Glutamatergic neuron (in vitro differentiated cells): ENCODE results near the gene BMF. TPM values are rescaled to one million over a fixed set of nuclear protein-coding genes. Genes with fewer than 3 reads are reported as not detected.
"Not testable (repeated sequence)": the region's sequence is repeated elsewhere in the genome, so short reads cannot be mapped to it uniquely, and the experiment has no call there.

Experiments
- DNase-seq: peaks from one replicate; pipeline ENCODE4 v3.0.0; 2022
- H3K27ac Mint-ChIP-seq: one replicate; pipeline ENCODE4 v1.8.0; 2020; ENCODE audit warnings: mild to moderate bottlenecking, mixed read lengths, inconsistent platforms; ENCODE audit not compliant: unreplicated experiment
- H3K27me3 Mint-ChIP-seq: one replicate; pipeline ENCODE4 v1.8.0; 2020; ENCODE audit warnings: mild to moderate bottlenecking, moderate library complexity, mixed read lengths, inconsistent platforms; ENCODE audit not compliant: unreplicated experiment
- H3K36me3 Mint-ChIP-seq: one replicate; pipeline ENCODE4 v1.8.0; 2020; ENCODE audit warnings: mild to moderate bottlenecking, mixed read lengths, inconsistent platforms; ENCODE audit not compliant: unreplicated experiment
- H3K4me1 Mint-ChIP-seq: one replicate; pipeline ENCODE4 v1.8.0; 2020; ENCODE audit warnings: mild to moderate bottlenecking, low read depth, mixed read lengths, inconsistent platforms; ENCODE audit not compliant: unreplicated experiment
- H3K4me3 Mint-ChIP-seq: one replicate; pipeline ENCODE4 v1.8.0; 2020; ENCODE audit warnings: mild to moderate bottlenecking, mixed read lengths, inconsistent platforms; ENCODE audit not compliant: unreplicated experiment
- H3K9me3 Mint-ChIP-seq: one replicate; pipeline ENCODE4 v1.8.0; 2020; ENCODE audit warnings: mild to moderate bottlenecking, moderate library complexity, mixed read lengths, inconsistent platforms; ENCODE audit not compliant: unreplicated experiment
- CTCF ChIP-seq: fragments of 200-600 bp; sonication (generic); IDR thresholded peaks from one replicate; pipeline ENCODE4 v1.5.0; 2021; ENCODE audit not compliant: partially characterized antibody, unreplicated experiment
- total RNA-seq: library from RNA; stranded (reverse); fragmentation: NEBNext Ultra II Directional; extraction: Animal tissue kit (Norgen Biotek cat#: 25700); gene quantifications from one replicate; pipeline ENCODE4 v1.2.1, GENCODE V29; 2021; ENCODE audit not compliant: unreplicated experiment

The BMF gene
- total RNA-seq, 1 donor from 2014 or later = 11.3 TPM

DNA sequence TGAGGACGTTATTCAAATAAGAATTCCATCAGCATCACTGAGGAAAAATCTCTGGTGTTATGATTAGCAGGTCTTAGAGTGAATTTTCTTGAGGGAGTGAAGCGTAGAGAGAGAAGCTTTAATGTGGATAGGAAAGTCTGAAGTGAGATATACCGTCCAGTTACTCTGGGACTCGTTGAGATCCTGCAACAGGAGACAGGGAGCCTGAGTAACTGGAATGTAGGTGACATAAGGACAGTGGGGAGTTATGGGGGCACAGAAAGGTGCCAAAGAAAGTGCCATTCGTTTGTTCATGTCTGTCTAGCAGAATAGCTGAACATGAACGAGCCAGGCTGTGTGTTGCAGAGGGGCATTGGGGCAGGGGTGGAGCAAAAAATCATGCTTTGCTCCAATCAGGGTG, 42.8 kb upstream of the BMF start:
- no peak for TF ChIP-seq CTCF
- Mint-ChIP-seq H3K27me3 (peaks cover 8% of the 10 kb centered on the region), H3K4me3 (no peak overlapping the region), H3K27ac (no peak overlapping the region), H3K36me3 (no peaks in the 10 kb centered on the region), H3K9me3 (peaks cover 1% of the 10 kb centered on the region), H3K4me1 (peaks cover 10% of the 10 kb centered on the region)
- DNase-seq = no peak

DNA sequence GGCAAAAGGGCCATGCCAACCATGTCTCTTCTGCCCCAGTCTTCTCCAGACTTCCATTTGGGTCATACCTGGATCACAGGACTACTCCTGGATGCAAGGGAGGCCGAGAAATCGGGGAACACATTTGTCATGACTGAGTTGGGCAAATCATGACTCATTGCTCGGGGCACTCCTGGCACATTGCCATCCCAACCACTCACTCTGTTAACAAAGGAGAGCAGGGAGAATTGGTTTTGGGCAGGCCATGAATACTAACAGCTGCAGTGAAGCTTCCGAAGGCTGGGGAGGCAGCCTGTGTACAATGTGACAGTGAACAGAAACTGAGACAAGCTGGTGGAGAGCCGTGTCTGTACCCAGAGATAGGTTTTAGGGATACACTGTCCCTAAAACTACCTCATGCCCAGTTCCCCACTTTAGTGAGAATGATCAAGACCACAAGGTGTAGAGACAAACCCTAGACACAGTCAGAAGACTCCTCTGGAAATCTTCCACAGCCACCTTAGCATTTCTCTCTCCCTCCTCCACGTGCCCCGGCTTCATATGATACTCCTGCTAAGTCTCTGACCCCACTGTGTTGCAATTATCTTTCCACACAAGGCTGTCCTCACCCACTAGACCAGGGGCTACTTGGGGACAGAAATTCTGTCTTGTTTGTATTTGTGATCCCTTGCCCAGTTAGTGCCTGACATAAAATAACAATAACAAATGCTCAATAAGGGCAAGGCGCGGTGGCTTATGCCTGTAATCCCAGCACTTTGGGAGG, 41.7 kb upstream of the BMF start:
- Mint-ChIP-seq H3K27me3 (peaks cover 8% of the 10 kb centered on the region), H3K9me3 (peaks cover 1% of the 10 kb centered on the region), H3K4me1 (peaks cover 10% of the 10 kb centered on the region), H3K4me3 (no peak overlapping the region), H3K27ac (no peak overlapping the region), H3K36me3 (no peaks in the 10 kb centered on the region)
- no peak for DNase-seq
- TF ChIP-seq CTCF = no peak

DNA sequence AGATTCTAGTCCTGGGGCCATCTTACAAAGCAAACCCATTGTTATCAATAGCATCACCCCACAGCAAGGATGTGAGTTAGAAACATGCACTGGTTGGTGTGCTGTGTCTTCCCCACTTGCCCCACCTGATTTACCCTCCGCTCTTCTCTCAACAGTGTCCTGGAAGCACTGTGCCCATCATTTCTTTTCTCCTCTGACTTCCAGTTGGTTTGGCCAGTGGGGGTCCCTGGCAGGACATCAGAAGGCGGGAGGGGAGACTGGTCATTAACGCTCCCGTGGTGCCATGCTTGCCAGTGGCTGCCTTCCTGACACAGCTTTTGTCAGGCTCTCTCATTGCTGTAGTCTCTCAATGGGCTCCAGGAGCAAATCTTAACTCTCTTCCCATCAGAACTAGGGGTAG, 40.7 kb upstream of the BMF start:
- H3K27ac Mint-ChIP-seq = no peak overlapping the region
- no peak overlapping the region for H3K4me3 Mint-ChIP-seq
- H3K4me1 Mint-ChIP-seq = peaks cover 10% of the 10 kb centered on the region
- H3K9me3 Mint-ChIP-seq = peaks cover 1% of the 10 kb centered on the region
- peaks cover 8% of the 10 kb centered on the region for H3K27me3 Mint-ChIP-seq
- TF ChIP-seq CTCF = no peak
- H3K36me3 Mint-ChIP-seq = no peaks in the 10 kb centered on the region
- no peak for DNase-seq

DNA sequence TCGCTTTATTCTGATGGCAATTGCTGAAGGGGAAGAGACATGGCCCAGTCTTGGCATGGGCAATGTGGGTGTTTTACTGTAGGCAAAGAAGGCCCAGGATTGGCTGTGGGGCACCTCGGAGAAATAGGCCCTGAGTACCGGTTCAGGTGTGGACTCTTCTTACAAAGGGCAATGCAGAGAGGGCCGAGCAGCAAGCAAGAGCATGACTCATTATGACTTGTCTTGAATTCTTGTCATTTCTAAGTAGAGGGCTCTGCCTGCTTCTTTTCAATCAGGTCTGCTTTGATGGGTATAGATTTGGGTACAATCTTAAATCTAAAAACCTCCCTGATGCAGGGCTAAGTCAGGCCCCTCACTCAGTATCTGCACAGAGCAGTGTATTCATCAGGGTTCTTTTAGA, 37.4 kb upstream of the BMF start:
- H3K36me3 Mint-ChIP-seq = no peaks in the 10 kb centered on the region
- DNase-seq = no peak
- no peak overlapping the region for H3K27ac Mint-ChIP-seq
- no peaks in the 10 kb centered on the region for H3K4me1 Mint-ChIP-seq
- H3K27me3 Mint-ChIP-seq = peaks cover 12% of the 10 kb centered on the region
- H3K4me3 Mint-ChIP-seq = no peak overlapping the region
- H3K9me3 Mint-ChIP-seq = peaks cover 5% of the 10 kb centered on the region
- TF ChIP-seq CTCF = no peak

GRCh38 chr15:40142428-40142827, 33.7 kb upstream of the BMF start:
- H3K4me1 Mint-ChIP-seq = no peaks in the 10 kb centered on the region
- peak overlapping the region; percentile 64 for H3K27ac Mint-ChIP-seq
- peaks cover 4% of the 10 kb centered on the region for H3K9me3 Mint-ChIP-seq
- H3K4me3 Mint-ChIP-seq = peak overlapping the region; percentile 58
- no peak for TF ChIP-seq CTCF
- no peaks in the 10 kb centered on the region for H3K36me3 Mint-ChIP-seq
- peaks cover 9% of the 10 kb centered on the region for H3K27me3 Mint-ChIP-seq
- DNase-seq = no peak

- not testable (repeated sequence) for DNase-seq, H3K27ac Mint-ChIP-seq
Measured at GRCh38 chr15:40138201-40138570, 29.5 kb upstream of the BMF start.

More at GRCh38 chr15:40138201-40138570, 29.5 kb upstream of the BMF start:
- H3K4me3 Mint-ChIP-seq, H3K9me3 Mint-ChIP-seq, H3K36me3 Mint-ChIP-seq, H3K4me1 Mint-ChIP-seq: not testable (repeated sequence)
- peaks cover 12% of the 10 kb centered on the region for H3K27me3 Mint-ChIP-seq
